ENCODE results near the gene CAPN1. TPM values are rescaled to one million over a fixed set of nuclear protein-coding genes. Genes with fewer than 3 reads are reported as not detected.

The CAPN1 gene
- total and polyA plus RNA-seq, 2 of the 13 experiments (the other 11 are each of a cell fraction or from before 2014, with no cell fraction given): 57.3 to 82.6 TPM

- TF ChIP-seq PLSCR1 (CRISPR knock-in tag; IDR thresholded peaks at IDR 0.05; ENCODE audit: borderline replicate concordance): no peak
- no peak for TF ChIP-seq ZNF354B (CRISPR knock-in tag; IDR thresholded peaks at IDR 0.05)
- peak; percentile 94 for TF ChIP-seq ZNF639 (CRISPR knock-in tag; conservative IDR thresholded peaks at IDR 0.05)
- TF ChIP-seq RCOR2 (CRISPR knock-in tag; IDR thresholded peaks at IDR 0.05): no peak
- TF ChIP-seq, protein P1, sequence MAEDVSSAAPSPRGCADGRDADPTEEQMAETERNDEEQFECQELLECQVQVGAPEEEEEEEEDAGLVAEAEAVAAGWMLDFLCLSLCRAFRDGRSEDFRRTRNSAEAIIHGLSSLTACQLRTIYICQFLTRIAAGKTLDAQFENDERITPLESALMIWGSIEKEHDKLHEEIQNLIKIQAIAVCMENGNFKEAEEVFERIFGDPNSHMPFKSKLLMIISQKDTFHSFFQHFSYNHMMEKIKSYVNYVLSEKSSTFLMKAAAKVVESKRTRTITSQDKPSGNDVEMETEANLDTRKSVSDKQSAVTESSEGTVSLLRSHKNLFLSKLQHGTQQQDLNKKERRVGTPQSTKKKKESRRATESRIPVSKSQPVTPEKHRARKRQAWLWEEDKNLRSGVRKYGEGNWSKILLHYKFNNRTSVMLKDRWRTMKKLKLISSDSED (CRISPR knock-in tag; IDR thresholded peaks at IDR 0.05): no peak
- TF ChIP-seq ZNF225 (CRISPR knock-in tag; IDR thresholded peaks at IDR 0.05): no peak; the same call in 1 of the 2 replicates
- TF ChIP-seq, protein P2, sequence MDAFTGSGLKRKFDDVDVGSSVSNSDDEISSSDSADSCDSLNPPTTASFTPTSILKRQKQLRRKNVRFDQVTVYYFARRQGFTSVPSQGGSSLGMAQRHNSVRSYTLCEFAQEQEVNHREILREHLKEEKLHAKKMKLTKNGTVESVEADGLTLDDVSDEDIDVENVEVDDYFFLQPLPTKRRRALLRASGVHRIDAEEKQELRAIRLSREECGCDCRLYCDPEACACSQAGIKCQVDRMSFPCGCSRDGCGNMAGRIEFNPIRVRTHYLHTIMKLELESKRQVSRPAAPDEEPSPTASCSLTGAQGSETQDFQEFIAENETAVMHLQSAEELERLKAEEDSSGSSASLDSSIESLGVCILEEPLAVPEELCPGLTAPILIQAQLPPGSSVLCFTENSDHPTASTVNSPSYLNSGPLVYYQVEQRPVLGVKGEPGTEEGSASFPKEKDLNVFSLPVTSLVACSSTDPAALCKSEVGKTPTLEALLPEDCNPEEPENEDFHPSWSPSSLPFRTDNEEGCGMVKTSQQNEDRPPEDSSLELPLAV (CRISPR knock-in tag; conservative IDR thresholded peaks at IDR 0.05; ENCODE audit: low read depth): no peak
- no peak for TF ChIP-seq PRMT3 (CRISPR knock-in tag; IDR thresholded peaks at IDR 0.05; ENCODE audit: borderline replicate concordance, low read depth)
- TF ChIP-seq RAD21 (CRISPR knock-in tag; IDR thresholded peaks at IDR 0.05): 0 out of 2 replicates have a peak, but pooled peaks have one; percentile 18
- no peak for TF ChIP-seq NFIB (CRISPR knock-in tag; IDR thresholded peaks at IDR 0.05; ENCODE audit: borderline replicate concordance)
- TF ChIP-seq, protein P3, sequence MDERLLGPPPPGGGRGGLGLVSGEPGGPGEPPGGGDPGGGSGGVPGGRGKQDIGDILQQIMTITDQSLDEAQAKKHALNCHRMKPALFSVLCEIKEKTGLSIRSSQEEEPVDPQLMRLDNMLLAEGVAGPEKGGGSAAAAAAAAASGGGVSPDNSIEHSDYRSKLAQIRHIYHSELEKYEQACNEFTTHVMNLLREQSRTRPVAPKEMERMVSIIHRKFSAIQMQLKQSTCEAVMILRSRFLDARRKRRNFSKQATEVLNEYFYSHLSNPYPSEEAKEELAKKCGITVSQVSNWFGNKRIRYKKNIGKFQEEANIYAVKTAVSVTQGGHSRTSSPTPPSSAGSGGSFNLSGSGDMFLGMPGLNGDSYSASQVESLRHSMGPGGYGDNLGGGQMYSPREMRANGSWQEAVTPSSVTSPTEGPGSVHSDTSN (CRISPR knock-in tag; IDR thresholded peaks at IDR 0.05): peak; percentile 18; the same call in 1 of the 2 replicates
- TF ChIP-seq, protein P4, sequence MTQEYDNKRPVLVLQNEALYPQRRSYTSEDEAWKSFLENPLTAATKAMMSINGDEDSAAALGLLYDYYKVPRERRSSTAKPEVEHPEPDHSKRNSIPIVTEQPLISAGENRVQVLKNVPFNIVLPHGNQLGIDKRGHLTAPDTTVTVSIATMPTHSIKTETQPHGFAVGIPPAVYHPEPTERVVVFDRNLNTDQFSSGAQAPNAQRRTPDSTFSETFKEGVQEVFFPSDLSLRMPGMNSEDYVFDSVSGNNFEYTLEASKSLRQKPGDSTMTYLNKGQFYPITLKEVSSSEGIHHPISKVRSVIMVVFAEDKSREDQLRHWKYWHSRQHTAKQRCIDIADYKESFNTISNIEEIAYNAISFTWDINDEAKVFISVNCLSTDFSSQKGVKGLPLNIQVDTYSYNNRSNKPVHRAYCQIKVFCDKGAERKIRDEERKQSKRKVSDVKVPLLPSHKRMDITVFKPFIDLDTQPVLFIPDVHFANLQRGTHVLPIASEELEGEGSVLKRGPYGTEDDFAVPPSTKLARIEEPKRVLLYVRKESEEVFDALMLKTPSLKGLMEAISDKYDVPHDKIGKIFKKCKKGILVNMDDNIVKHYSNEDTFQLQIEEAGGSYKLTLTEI (CRISPR knock-in tag; conservative IDR thresholded peaks at IDR 0.05): no peak
- TF ChIP-seq NFYB (CRISPR knock-in tag; IDR thresholded peaks at IDR 0.05): no peak
- no peak for TF ChIP-seq ARNT (IDR thresholded peaks at IDR 0.05)
These were observed 47.3 kb upstream of the CAPN1 start, which contains the start of gene SYVN1 (continued) for GRCh38 chr11:65134240-65134951.
